Central memory CD4-positive, alpha-beta T cell (primary cell): Measurements from ENCODE around the gene CCND3.
"Not testable (repeated sequence)": the region's sequence is repeated elsewhere in the genome, so short reads cannot be mapped to it uniquely, and the experiment has no call there.

Source experiments
- DNase-seq: peaks from one replicate; pipeline ENCODE4 v3.0.0; 2022

CCND3 gene

GRCh38 chr6:41947581-41948220, 6.1 kb upstream of the CCND3 start:
- DNase-seq = no peak

- DNase-seq = no peak
Measured at GRCh38 chr6:41943456-41943855, 1.8 kb upstream of the CCND3 start.

GRCh38 chr6:41942882-41943281, 1.3 kb upstream of the CCND3 start:
- not testable (repeated sequence) for DNase-seq

- no peak for DNase-seq
Measured at GRCh38 chr6:41942067-41942851, 651 bp upstream of the CCND3 start.

- peak; percentile 43 for DNase-seq
Measured at GRCh38 chr6:41940759-41941279, 789 bp downstream of the CCND3 start.

- DNase-seq = no peak
Measured at GRCh38 chr6:41939848-41940758, 1.5 kb downstream of the CCND3 start.

GRCh38 chr6:41939176-41939847, 2.3 kb downstream of the CCND3 start:
- no peak for DNase-seq

- no peak for DNase-seq
Measured at GRCh38 chr6:41938590-41939175, 2.9 kb downstream of the CCND3 start.

GRCh38 chr6:41937861-41938574, 3.6 kb downstream of the CCND3 start:
- DNase-seq = peak; percentile 81

- no peak for DNase-seq
Measured at GRCh38 chr6:41937472-41937860, 4.1 kb downstream of the CCND3 start.

GRCh38 chr6:41936073-41936837, 5.4 kb downstream of the CCND3 start:
- DNase-seq = peak; percentile 81

GRCh38 chr6:41935685-41936072, 5.9 kb downstream of the CCND3 start:
- DNase-seq = no peak

- no peak for DNase-seq
Measured at GRCh38 chr6:41935193-41935574, 6.4 kb downstream of the CCND3 start.

GRCh38 chr6:41934278-41935192, 7.1 kb downstream of the CCND3 start:
- no peak for DNase-seq

GRCh38 chr6:41932378-41932777, 9.2 kb downstream of the CCND3 start:
- no peak for DNase-seq

- no peak for DNase-seq
Measured at GRCh38 chr6:41931792-41932191, 9.8 kb downstream of the CCND3 start.

GRCh38 chr6:41929924-41930323, 11.7 kb downstream of the CCND3 start:
- no peak for DNase-seq

- DNase-seq = no peak
Measured at GRCh38 chr6:41927253-41927652, 14.4 kb downstream of the CCND3 start.

GRCh38 chr6:41922154-41922553, 19.5 kb downstream of the CCND3 start:
- DNase-seq = peak; percentile 6

GRCh38 chr6:41921712-41921998, 20.0 kb downstream of the CCND3 start:
- DNase-seq = peak; percentile 8
